ENCODE data around the gene C6orf141.
A peak's percentile ranks its signal among the peaks of the same experiment; 100 is the strongest.

Gene C6orf141

DNA sequence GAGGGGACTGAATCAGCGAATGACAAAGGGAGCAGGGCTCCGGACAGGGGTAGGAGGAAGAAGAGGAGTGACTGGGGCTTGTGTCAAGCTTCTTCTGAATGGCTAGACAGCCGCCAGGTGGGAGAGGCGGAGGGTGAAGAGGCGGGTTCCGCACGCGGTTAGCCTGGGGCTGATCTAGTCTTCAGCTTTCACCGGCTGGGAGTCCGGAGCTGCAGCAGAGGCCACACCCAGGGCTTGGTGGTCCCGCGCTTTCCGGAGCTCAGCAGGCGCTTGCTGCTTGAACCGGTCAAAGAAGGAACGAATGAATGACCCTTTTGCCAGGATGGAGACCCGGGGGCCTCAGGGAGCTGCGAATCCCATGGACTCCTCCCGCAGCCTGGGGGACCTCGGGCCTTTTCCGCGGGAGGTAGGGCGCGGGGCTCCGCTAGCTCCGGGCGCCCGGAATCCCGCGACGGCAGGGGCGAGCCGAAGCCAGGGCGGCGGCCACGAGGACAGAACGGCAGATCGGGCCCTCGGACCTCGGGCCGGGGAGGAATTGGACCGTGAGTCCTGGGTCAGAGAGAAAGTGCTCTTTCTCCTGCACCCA, at the start of gene C6orf141:
Gene C6orf141 (plus strand): TSS at position 177 of the 586 bp plus-strand sequence. CDS start 125 bp downstream, at position 302.
- TF ChIP-seq, protein P1, sequence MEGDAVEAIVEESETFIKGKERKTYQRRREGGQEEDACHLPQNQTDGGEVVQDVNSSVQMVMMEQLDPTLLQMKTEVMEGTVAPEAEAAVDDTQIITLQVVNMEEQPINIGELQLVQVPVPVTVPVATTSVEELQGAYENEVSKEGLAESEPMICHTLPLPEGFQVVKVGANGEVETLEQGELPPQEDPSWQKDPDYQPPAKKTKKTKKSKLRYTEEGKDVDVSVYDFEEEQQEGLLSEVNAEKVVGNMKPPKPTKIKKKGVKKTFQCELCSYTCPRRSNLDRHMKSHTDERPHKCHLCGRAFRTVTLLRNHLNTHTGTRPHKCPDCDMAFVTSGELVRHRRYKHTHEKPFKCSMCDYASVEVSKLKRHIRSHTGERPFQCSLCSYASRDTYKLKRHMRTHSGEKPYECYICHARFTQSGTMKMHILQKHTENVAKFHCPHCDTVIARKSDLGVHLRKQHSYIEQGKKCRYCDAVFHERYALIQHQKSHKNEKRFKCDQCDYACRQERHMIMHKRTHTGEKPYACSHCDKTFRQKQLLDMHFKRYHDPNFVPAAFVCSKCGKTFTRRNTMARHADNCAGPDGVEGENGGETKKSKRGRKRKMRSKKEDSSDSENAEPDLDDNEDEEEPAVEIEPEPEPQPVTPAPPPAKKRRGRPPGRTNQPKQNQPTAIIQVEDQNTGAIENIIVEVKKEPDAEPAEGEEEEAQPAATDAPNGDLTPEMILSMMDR (IDR thresholded peaks at IDR 0.05; ENCODE audit: low read depth, low read length) = no peak
- peak within 1 kb of the TSS; percentile 30 for H3K4me3 ChIP-seq (ENCODE audit: low read depth, low read length)
- DNase-seq = peak; percentile 73
- no peaks in the 10 kb centered on the region for H3K9me3 ChIP-seq (ENCODE audit: severe bottlenecking)
- H3K27ac ChIP-seq = no peak within 1 kb of the TSS
- no peaks in the 10 kb centered on the region for H3K36me3 ChIP-seq
- peaks cover 61% of the 10 kb centered on the region for H3K27me3 ChIP-seq (ENCODE audit: insufficient read depth, low read depth, severe bottlenecking)

DNA sequence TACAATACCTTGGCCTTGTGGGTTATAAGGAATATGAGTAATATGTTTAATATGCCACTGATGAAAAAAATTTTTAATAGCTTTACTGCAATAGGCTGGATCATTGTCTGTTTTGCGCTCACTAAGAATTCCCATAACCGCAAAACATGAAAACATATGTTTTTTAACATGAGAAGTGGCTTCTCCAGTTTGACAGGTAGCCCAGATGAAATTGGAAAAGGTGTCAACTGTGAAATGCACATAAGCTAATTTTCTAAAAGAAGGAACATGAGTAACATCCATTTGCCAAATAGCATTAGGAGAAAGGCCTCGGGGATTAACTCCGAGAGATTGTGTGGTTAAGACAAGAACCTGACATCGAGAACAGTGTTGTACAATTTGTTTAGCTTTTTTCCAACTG, 45.8 kb upstream of the C6orf141 start:
- Histone ChIP-seq H3K4me3 (ENCODE audit: low read depth, low read length) (no peak overlapping the region), H3K9me3 (ENCODE audit: severe bottlenecking) (no peaks in the 10 kb centered on the region), H3K36me3 (no peaks in the 10 kb centered on the region), H3K27me3 (ENCODE audit: insufficient read depth, low read depth, severe bottlenecking) (no peaks in the 10 kb centered on the region), H3K27ac (no peak overlapping the region)
- no peak for DNase-seq
- TF ChIP-seq, protein P1 (IDR thresholded peaks at IDR 0.05; ENCODE audit: low read depth, low read length) = no peak

DNA sequence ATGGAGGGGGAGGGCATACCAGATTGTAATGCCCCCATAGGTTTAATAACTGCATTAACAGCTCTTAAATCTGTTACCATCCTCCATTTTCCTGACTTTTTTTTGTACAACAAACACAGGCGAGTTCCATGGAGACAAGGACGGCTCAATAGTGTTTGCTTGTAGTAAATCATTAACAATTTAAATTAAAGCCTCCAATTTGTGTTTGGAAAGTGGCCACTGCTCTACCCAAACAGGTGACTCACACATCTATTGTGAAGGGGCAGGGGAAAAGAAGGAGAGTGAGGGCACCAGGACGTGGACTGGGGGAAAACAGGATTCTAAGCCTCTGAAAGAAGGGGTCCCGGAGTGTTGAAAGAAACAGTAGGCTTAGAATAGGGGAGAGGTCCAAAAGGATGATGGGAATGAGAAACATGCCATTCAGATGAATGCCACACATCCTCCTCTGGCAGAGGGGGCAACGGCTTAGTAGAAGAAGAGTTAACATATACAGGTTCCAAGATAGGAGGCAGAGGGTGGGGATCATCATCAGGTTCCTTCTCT, 43.8 kb upstream of the C6orf141 start:
- H3K9me3 ChIP-seq (ENCODE audit: severe bottlenecking) = no peaks in the 10 kb centered on the region
- H3K27me3 ChIP-seq (ENCODE audit: insufficient read depth, low read depth, severe bottlenecking) = no peaks in the 10 kb centered on the region
- TF ChIP-seq, protein P1 (IDR thresholded peaks at IDR 0.05; ENCODE audit: low read depth, low read length) = no peak
- no peak overlapping the region for H3K4me3 ChIP-seq (ENCODE audit: low read depth, low read length)
- H3K27ac ChIP-seq = no peak overlapping the region
- no peak for DNase-seq
- H3K36me3 ChIP-seq = no peaks in the 10 kb centered on the region

DNA sequence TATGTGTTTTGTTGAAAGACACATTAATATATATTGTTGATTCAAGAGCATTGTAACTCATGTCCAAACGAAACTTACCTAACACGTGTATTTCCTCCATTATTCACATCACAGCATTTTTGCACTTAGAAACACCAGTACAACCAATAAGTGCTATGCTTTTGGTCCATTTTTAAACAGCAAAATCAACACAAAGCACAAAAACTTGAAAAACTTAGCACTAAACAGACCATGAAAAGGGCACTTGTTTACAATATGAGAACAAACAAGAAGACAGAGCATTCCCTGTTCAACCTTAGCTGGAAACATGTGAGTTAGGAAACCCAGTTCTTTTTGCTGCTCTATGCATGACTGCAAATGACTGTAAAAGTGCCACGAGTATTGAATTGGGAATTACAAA, 41.1 kb upstream of the C6orf141 start:
- no peak overlapping the region for H3K4me3 ChIP-seq (ENCODE audit: low read depth, low read length)
- H3K9me3 ChIP-seq (ENCODE audit: severe bottlenecking) = no peaks in the 10 kb centered on the region
- no peak overlapping the region for H3K27ac ChIP-seq
- H3K27me3 ChIP-seq (ENCODE audit: insufficient read depth, low read depth, severe bottlenecking) = no peaks in the 10 kb centered on the region
- TF ChIP-seq, protein P1 (IDR thresholded peaks at IDR 0.05; ENCODE audit: low read depth, low read length) = no peak
- H3K36me3 ChIP-seq = no peaks in the 10 kb centered on the region
- no peak for DNase-seq

DNA sequence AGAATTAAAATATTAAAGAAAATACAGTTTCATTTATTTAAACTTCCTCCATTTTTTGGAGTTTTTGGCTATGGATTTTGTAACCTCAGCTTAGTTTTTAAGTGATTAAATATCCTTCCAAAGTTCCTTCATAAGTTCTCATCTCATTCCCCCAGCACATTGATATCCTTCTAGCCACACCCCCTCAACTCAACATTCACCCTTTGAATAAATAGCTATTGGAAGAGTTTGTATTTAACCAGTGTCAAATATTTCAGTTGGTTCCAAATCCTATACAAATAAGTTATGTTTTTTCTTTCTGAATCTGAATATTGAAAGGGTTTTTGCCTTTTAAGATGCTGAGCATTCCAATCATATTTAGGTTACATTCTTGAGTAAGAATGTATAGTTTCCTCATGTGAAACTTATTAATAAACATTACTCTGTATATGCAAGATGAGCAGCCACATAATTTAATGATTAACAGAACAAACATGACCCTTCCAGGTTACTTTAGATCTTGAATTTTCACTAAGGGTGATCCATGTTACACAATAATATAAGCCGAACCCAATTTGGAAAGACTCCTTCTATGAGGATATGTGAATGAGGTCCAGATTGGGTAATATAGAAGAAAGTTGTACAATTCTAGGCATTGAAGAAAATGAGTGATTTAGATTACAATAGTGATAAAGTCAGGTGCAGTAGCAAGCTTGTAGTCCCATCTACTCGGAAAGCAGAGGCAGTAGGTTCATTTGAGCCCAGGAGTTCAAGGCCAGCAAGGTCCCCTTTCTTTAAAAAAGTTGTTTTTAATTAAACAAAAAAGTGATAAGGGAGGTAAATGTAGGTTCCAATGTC, 37.1 kb upstream of the C6orf141 start:
- Histone ChIP-seq H3K9me3 (ENCODE audit: severe bottlenecking) (no peaks in the 10 kb centered on the region), H3K27me3 (ENCODE audit: insufficient read depth, low read depth, severe bottlenecking) (no peaks in the 10 kb centered on the region), H3K36me3 (no peaks in the 10 kb centered on the region), H3K4me3 (ENCODE audit: low read depth, low read length) (no peak overlapping the region), H3K27ac (no peak overlapping the region)
- TF ChIP-seq, protein P1 (IDR thresholded peaks at IDR 0.05; ENCODE audit: low read depth, low read length) = no peak
- no peak for DNase-seq
